Stimulated activated CD4-positive, alpha-beta T cell treated with anti-CD3 and anti-CD28 coated beads, Interleukin-1b, Interleukin-23, amount 100 ng/mL, for 24 hours (primary cell): ENCODE results near the gene SLC25A29.

Experiments used
- DNase-seq, 4 experiments: peaks; one replicate each; pipeline ENCODE4 v3.0.0-alpha.2; 2020; ENCODE audit warnings: low read depth in 4 of 4, low spot score in 1 of 4

Gene SLC25A29

DNA sequence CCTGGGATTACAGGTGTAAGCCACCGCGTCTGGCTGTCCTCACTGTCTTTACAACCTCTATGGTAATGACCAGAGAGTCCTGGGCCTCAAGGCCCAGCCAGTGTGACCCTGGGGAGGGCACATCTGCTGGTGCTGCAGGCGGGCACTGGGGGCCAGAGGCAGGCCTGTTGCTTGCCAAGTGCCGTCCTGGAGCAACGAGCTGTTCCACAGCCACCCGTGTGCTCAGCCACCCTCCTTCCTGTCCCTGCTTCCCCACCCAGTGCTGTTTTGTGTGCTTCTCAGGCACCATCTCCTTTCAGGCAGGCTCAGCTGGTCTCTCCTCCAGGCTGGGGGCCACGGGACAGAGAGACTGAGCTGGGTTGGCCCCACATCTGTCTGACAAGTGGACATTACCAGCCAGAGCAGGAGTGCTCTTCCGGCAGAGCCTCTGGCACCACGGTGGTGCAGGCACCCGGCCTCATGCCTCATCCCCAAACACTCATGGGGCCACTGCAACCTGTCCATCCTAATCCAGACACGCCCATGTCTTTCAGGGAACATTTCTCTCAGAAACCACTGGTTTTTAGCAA is 25.9 kb upstream of the SLC25A29 start:
- no peak for DNase-seq

DNA sequence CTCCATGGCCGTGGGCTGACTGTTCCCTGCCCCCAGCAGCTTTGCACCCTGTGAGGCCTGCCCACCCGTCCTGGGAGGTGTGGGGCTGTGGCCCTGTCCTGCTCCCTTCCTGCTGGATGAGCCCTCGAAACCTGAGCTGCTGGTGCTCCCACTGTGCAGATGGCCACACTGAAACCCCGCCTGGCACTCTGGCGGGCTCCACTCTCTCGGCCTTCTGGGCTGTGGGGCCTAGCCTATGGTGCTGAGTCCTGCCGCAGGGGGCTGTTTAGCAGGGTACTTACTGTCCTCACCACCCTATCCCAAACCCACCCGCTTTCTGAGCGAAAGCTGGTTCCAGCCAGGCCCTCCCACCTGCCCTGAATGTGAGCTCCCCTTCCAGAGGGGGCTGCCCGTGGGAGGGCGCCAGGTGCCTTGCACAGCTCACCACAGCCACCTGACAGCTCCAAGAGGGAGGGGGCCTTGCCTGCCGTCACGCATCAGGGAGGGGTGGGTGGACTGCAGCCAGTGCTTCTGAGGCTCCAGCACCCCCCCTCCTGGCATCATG is 24.2 kb upstream of the SLC25A29 start:
- no peak for DNase-seq

DNA sequence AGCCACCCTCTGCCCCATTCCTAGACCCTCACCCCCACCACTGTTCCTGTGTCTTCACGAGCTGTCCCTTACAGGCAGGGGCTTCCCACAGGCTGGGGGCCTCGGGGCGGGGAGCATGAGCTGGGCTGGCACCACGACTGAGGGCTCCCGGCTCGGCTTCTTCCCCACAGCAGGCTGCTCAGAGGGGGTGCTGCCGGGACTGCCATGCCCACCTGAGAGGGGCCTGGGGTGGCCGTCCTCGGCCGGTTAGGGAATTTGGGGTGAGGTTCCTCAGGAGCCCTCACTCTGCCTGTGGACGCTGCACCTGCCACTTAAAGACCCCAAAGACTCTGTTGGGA is 23.7 kb upstream of the SLC25A29 start:
- no peak for DNase-seq

DNA sequence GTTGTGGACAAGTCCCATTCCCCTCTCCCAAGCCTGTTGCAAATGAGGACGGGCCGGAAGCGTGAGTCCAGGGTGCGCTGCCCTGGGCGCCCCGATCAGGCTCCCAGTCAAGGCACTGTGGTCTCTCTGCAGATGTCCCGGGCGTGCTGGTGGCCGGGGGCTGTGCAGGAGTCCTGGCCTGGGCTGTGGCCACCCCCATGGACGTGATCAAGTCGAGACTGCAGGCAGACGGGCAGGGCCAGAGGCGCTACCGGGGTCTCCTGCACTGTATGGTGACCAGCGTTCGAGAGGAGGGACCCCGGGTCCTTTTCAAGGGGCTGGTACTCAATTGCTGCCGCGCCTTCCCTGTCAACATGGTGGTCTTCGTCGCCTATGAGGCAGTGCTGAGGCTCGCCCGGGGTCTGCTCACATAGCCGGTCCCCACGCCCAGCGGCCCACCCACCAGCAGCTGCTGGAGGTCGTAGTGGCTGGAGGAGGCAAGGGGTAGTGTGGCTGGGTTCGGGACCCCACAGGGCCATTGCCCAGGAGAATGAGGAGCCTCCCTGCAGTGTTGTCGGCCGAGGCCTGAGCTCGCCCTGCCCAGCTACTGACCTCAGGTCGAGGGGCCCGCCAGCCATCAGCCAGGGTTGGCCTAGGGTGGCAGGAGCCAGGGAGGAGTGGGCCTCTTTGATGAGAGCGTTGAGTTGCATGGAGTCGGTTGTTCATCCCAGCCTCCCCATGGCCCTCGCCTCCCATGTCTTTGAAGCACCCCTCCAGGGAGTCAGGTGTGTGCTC is 23.2 kb upstream of the SLC25A29 start:
- no peak for DNase-seq

DNA sequence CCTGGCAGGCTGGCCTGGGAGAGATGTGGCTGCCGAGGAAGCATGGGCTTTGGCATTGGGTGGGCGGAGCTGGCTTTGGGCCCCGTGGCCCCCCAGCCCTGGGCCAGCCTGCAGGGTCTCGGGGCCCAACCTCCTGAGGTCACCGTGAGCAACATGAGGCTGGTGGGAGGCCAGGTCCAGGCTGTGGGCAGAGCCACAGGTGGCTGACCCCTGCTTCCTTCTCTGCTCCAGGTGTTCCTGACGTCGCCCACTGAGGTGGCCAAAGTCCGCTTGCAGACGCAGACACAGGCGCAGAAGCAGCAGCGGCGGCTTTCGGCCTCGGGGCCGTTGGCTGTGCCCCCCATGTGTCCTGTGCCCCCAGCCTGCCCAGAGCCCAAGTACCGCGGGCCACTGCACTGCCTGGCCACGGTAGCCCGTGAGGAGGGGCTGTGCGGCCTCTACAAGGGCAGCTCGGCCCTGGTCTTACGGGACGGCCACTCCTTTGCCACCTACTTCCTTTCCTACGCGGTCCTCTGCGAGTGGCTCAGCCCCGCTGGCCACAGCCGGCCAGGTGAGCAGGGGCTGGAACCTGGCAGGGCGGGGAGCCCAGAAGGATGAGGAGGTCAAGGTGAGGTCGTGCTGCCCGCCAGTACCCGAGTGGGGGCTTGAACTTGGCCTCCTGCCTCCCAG is 22.4 kb upstream of the SLC25A29 start:
- no peak for DNase-seq

DNA sequence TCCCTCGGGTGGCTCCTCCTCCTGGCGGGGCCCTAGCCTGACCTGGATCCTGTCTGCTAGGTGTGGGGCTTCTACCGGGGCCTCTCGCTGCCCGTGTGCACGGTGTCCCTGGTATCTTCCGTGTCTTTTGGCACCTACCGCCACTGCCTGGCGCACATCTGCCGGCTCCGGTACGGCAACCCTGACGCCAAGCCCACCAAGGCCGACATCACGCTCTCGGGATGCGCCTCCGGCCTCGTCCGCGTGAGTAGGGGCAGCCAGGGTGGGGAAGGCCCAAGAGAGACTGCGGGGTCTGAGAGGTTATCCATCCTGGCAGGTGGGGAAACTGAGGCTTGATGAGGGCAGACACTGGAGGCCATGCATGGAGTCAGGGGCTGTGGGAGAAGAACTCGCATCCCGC is 20.9 kb upstream of the SLC25A29 start:
- DNase-seq, result no peak

DNA sequence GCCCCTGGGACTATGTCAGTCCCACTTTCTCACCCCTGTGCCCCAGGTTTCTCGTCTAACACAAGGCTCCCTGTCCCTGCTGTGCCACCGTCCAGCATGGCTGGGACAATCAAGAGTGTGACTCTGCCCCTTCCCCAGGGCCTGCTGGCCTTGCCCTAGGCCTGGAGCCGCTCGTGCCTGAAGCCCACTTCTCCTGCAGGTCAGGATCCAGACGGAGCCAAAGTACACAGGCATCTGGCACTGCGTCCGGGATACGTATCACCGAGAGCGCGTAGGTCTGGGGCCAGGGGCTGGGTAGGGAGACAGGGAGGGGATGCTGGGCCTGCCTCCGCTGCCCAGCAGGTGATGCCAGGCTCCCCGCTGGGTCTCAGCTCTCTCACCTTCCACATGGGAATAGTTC is 19.7 kb upstream of the SLC25A29 start:
- DNase-seq, result no peak

DNA sequence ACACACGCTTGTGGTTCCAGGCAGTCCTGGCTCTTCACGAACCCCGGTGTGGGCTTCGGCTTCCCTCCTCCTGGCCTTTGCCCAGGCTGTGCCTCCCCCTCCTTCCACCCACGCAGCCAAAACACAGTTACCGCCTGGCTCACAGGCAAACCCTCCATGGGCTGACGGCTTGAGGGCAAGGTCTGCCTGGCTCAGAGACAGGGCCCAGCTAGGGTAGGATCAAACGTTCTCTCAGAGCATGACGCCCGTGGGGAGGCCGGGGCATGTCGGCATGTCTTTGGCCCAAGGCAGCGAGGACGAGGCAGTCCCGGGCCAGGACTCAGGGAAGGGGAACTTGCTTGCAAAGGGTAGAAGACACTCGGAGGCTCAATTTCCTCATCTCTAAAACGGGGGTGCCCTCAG is 19.0 kb upstream of the SLC25A29 start:
- no peak for DNase-seq

DNA sequence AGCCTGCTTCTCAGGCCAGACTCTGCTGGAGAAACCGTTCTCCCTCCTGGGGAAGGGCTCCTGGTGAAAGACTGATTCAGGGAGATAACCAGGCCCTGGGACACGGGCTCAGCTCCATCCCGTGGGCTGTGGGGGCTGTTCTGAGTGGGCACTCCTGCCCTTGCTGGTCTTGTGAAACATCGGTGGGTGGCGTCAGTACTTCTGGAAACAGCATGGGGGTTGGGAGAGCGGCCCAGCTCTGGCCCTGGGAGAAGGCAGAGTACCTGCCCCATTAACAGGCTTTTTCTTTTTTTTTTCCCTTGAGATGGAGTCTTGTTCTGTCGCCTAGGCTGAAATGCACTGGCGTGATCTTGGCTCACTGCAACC is 17.7 kb upstream of the SLC25A29 start:
- no peak for DNase-seq

DNA sequence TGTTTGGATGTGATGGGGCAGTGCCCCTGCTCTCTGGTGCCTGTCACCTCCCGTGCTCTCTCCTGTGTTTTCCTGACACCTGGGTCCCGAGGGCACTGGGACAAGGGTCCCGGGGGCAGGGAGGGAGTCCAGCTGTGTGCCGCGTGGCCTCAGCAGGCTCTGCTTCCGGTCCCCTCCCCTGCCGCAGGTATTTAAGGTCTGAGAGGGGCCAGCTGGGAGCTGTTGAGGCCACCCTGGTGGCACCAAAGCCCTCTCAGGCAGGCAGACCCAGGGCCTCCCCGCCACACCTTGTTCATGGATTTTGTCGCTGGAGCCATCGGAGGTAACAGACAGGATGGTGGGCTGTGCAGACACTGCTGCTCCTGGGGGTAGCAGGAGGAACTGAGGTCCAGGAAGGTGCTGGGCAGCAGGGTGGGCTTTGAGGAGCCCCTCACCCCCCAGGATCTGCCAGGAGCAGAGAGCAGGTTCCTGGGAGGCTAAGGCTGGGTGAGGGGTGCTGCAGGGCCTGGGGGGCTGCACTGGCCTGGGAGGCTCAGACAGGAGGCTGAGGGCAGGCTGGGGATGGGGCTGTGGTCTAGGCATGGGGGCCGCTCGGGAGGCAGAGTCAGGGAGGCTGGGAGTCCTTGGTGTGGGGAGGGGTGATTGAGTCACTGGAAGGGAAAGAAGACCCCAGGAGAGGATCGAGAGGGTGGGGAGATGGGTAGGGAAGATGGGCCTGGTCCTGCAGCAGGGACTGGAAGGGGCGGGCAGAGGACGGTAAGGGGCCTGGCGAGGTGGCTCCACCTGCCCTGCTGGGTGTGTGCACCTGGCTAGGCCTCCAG is 17.1 kb upstream of the SLC25A29 start, which contains the start of gene SLC25A47:
TSS of gene SLC25A47 (plus strand) at position 219 of the 821 bp plus-strand sequence. CDS start at position 295, 76 bp downstream.
- DNase-seq, result no peak

DNA sequence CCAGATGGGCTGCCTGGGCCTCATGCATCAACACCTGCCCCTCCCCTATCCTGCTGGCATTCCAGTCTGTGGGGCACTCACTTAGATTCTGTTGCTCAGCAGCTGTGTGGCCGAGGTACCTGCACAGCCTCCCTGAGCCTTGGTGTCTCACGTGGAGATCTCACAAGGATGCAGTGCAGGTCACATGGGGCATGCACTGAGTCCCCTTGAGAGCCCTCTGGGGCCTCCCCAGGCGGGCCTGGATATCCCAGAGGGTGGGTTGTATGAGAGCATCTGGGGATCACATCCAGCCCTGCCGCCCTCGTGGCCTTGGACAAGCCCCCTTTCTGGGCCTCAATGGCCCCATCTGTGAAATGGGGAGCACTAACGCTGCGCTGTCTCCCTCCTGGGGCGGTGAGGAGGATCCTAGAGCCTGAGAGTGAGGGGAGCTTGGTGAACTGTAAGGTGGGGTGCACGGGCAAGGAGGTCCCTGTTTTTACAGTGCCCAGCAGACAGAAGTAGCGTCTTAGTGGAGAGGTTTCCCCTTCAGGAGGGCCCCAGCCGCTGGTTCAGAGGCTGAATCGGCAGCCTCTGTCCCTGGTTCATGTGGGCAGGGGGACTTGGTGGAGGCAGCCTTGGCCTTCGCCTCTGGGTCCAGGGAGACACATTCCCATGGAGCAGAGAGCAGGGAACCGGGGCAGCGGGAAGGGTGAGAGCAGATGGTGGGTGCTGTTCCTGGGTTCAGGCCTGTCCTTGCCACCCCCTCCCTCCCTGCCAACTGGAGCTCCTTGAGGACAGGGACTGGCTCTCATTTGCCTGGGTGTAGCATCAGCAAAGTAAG is 16.1 kb upstream of the SLC25A29 start:
- DNase-seq, result no peak

DNA sequence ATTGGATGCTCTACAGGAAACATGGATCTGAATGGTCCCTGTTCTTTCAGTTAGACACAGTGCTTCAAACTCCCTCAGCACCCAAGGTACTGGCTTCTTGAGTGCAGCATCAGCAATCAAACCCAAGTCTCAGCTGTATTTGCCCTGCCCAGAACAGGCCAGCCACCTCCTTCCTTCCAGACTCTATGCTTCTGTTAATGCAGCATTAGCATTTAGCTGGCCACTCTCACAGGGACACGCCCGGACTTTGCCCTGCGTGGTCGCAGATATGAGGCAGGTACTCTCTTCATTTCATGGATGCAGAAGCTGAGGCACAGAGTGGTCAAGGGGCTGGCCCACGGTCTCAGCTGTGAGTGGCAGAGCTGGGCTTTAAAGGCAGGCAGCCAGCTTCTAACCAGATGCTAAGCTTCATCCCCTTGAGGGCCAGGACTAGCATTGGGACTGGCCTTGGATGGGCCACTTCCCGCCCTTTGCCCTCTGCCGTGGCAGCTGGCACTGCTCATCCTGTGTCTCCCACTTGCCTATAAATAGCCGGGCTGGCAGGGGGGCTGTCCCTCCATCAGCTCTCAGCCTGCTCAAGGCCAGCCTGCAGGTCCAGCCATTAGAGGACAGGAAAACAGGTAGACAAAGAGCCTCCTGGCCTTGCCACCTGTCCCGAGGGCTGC is 15.4 kb upstream of the SLC25A29 start:
- DNase-seq, result no peak

DNA sequence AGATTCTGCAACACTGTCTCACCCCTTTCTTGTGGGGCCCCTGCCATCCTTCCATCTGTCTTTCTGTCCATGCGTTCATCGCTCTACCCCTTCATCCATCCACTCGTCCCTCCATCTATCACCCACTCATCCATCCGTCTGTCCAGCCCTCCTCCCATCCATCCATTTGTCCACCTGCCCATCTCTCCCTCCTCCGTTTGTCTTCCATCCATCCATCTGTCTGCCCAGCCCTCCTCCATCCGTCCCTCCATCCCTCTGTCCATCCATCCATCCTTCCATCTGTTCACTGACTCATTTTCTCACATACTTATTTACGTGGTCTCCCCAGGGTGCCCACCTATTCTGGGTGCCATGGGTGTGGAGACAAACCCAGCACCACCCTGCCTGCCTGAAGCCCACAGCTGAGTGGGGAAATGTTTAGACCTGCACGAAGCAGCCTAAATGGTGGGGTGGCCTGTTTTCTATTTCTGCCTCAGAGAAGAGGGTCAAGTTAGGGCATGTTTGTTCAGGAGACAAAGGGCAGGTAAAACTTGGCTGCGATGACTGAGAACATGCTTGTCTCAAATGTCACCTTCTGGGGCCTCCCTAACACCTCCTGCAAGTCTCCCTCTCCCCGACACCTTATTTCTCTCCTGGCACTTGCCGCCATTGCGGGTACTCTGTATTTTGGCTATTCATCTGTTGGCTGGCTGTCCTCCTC is 14.1 kb upstream of the SLC25A29 start:
- no peak for DNase-seq

DNA sequence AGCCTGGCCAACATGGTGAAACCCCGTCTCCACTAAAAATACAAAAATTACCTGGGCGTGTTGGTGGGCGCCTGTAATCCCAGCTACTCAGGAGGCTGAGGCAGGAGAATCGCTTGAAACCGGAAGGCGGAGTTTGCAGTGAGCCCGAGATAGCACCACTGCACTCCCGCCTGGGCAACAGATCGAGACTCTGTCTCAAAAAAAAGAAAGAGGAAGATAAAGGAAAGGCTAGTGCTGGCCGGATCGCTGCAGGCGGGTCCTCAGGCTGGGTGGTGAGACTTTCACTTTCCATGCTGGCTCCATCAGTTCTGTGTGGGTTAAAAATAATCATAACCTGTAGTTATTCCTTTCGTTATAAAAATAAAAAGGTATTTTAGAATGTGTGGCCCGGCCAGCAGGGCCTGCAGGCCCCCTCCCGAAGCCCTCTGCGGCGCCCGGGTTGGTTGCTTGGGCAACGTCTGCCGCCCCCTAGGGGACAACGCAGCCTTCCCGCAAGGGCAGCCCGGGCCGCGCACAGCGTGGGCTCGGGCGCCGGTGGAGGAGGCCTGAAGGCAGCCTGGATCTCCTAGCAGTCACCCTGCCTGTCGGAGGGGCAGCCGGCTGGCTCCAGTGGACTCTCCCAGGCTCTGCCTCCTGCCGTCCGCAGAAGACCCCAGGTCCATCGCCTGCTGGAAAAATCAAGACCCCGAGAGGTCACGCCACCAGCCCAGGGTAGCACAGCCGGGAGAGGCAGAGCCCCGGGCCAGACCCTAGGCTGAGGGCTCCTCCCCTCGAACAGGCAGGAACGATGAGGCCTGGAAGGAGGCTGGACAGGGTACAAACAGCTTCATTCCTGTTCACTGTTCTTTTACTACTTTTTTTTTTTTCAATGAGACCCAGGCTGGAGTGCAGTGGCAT is 11.9 kb upstream of the SLC25A29 start:
- DNase-seq, result peak; percentile 33 to 57 (median 45)

DNA sequence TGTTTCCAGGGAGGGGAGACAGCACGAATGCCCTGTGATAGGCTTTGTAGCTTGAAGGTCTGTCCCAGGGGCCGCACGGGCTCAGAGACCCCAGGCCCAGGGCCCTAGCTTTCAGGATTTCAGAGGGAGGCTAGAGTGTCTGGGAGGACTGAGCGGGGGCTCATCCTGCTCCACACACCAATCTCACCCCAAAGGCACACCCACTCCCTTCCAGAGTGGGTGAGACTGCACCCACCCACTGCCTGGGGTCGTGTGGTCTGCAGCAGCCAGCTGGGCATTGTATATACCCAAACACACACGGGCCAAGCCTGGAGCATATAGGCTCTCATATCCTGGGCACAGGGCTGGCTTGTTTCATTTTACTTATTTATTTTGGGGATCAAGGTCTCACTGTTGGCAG is 11.1 kb upstream of the SLC25A29 start:
- DNase-seq, result no peak

DNA sequence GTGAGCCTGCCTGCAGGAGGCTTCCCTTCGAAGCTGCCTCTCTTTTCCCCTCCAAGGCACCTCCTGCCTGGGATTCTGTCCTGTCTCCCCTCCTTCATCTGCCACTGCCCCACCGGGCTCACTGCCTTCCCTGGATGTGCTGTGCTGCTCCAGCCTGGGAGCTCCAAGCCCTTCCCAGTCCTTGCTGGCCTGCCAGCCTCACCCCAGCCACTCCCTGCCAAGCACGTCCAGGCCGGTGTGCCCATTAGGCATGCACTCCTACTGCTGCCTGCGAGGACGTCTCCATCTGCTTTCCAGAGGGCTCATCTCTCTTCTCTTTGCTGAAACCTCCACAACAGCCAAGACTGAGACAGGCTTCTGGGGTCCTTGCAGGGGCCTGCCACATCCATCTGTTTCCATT is 8.5 kb upstream of the SLC25A29 start:
- no peak for DNase-seq

DNA sequence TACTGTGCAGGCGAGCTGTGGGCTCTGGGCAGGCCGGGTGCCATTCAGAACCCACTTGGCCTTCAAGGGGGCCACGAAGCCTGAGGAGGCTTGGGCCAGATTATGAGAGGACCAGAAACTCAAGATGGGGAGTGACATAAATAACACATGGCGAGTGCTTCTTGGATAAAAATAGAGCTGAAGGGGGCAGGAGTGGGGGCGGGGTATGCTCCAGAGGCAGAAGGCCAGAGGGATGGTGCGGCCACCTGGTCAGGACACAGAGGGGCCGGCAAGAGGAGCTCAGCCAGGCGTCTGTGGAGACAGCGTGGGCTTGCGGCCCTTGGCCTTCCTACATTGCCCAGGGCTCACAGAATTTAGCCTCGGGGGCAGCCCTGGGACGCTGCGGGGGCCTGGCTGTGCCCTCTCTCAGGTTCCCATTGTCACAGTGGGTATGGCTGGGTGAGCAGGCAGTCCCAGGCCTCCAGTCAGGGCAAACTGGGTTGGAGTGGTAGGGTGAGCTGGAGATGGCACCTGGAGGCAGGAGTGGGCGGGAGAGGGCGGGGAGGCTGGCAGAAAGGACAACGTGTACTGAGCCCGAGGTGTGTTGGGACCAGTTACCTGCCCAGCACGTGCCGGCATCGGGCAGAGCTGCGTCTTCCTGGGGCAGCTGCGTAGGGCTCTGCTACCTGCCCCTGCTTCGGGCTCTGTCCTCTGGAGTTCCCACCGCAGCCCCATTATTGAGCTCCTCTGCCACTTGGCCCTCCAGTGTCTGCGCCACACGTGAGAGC is 7.4 kb upstream of the SLC25A29 start:
- no peak for DNase-seq
